Measurements from ENCODE around the gene ATP4A. TPM values are rescaled to one million over a fixed set of nuclear protein-coding genes. Genes with fewer than 3 reads are reported as not detected.

The ATP4A gene
- total RNA-seq, 1 donor from 2014 or later, result not detected

GRCh38 chr19:35549879-35550523, 13.5 kb downstream of the ATP4A start:
- no peak for DNase-seq
- ATAC-seq, result no peak
- Histone ChIP-seq H3K4me3 (no peak overlapping the region), H3K27ac (no peak overlapping the region), H3K36me3 (no peaks in the 10 kb centered on the region), H3K27me3 (no peaks in the 10 kb centered on the region), H3K4me1 (peaks cover 10% of the 10 kb centered on the region), H3K9me3 (no peaks in the 10 kb centered on the region)
- intact Hi-C loops (cut with DNase I), result no loop called here
- TF ChIP-seq, protein P1, sequence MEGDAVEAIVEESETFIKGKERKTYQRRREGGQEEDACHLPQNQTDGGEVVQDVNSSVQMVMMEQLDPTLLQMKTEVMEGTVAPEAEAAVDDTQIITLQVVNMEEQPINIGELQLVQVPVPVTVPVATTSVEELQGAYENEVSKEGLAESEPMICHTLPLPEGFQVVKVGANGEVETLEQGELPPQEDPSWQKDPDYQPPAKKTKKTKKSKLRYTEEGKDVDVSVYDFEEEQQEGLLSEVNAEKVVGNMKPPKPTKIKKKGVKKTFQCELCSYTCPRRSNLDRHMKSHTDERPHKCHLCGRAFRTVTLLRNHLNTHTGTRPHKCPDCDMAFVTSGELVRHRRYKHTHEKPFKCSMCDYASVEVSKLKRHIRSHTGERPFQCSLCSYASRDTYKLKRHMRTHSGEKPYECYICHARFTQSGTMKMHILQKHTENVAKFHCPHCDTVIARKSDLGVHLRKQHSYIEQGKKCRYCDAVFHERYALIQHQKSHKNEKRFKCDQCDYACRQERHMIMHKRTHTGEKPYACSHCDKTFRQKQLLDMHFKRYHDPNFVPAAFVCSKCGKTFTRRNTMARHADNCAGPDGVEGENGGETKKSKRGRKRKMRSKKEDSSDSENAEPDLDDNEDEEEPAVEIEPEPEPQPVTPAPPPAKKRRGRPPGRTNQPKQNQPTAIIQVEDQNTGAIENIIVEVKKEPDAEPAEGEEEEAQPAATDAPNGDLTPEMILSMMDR (IDR thresholded peaks at IDR 0.05), result no peak

DNA sequence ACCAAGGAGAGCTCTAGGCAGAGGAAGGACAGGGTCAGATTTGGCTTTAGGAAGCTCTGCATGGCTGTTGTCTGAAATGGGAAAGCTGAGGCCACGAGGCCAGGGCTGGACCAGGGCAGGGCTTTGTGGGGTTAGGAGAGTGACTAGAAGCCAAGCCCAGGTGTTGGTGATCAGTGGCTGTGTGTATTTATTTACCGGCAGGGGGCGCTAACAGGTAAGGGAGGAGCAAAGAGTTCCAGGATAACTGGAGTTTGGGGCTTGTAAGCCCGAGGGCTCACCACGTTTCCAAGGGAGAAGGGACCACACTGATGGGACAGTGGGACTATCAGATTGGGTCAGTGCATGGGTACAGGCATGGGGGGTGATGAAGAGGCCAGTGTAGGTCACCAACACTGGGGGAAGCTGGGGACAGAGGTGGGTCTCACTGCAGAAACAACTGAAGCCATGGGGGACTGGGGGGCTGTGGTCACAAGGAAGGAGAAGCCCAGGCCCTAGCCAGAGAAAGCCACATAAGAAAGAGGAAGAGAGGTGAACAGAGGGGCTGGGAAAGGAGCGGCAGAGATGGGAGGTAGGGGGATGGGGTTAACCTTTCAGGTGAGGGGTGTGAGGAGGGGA, 14.2 kb downstream of the ATP4A start:
- Histone ChIP-seq H3K27ac (no peak overlapping the region), H3K9me3 (no peaks in the 10 kb centered on the region), H3K36me3 (no peaks in the 10 kb centered on the region), H3K27me3 (no peaks in the 10 kb centered on the region), H3K4me1 (peaks cover 10% of the 10 kb centered on the region), H3K4me3 (no peak overlapping the region)
- TF ChIP-seq, protein P1 (IDR thresholded peaks at IDR 0.05), result peak; percentile 68
- ATAC-seq, result peak; percentile 34
- intact Hi-C loops (cut with DNase I), result no loop called here
- no peak for DNase-seq

DNA sequence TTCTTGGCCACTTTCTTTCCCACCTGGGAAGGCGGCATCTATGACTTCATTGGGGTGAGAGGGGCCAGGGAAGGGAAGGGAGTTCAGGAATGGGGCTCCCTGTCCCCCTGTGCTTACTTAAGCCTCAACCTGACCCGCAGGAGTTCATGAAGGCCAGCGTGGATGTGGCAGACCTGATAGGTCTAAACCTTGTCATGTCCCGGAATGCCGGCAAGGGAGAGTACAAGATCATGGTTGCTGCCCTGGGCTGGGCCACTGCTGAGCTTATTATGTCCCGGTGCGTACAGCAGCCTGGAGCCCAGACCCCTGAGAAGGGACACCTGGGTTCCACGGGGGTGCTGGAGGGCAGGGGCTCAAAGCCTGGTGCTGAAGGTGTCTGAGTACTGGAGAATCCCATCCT, 16.9 kb downstream of the ATP4A start:
- DNase-seq (no peak), ATAC-seq (no peak)
- H3K4me3 ChIP-seq, result peak overlapping the region; percentile 97
- intact Hi-C loops (cut with DNase I), result no loop called here
- H3K36me3 ChIP-seq, result no peaks in the 10 kb centered on the region
- H3K9me3 ChIP-seq, result no peaks in the 10 kb centered on the region
- peaks cover 10% of the 10 kb centered on the region for H3K4me1 ChIP-seq
- no peak overlapping the region for H3K27ac ChIP-seq
- H3K27me3 ChIP-seq, result no peaks in the 10 kb centered on the region
- TF ChIP-seq, protein P1 (IDR thresholded peaks at IDR 0.05), result no peak

GRCh38 chr19:35545855-35546381, 17.5 kb downstream of the ATP4A start:
- peak; percentile 42 for ATAC-seq
- DNase-seq, result peak; percentile 76
- H3K4me1 ChIP-seq, result peaks cover 10% of the 10 kb centered on the region
- no peaks in the 10 kb centered on the region for H3K27me3 ChIP-seq
- TF ChIP-seq, protein P1 (IDR thresholded peaks at IDR 0.05), result no peak
- H3K4me3 ChIP-seq, result peak overlapping the region; percentile 97
- peak overlapping the region; percentile 77 for H3K27ac ChIP-seq
- intact Hi-C loops (cut with DNase I), result no loop called here
- no peaks in the 10 kb centered on the region for H3K36me3 ChIP-seq
- no peaks in the 10 kb centered on the region for H3K9me3 ChIP-seq

DNA sequence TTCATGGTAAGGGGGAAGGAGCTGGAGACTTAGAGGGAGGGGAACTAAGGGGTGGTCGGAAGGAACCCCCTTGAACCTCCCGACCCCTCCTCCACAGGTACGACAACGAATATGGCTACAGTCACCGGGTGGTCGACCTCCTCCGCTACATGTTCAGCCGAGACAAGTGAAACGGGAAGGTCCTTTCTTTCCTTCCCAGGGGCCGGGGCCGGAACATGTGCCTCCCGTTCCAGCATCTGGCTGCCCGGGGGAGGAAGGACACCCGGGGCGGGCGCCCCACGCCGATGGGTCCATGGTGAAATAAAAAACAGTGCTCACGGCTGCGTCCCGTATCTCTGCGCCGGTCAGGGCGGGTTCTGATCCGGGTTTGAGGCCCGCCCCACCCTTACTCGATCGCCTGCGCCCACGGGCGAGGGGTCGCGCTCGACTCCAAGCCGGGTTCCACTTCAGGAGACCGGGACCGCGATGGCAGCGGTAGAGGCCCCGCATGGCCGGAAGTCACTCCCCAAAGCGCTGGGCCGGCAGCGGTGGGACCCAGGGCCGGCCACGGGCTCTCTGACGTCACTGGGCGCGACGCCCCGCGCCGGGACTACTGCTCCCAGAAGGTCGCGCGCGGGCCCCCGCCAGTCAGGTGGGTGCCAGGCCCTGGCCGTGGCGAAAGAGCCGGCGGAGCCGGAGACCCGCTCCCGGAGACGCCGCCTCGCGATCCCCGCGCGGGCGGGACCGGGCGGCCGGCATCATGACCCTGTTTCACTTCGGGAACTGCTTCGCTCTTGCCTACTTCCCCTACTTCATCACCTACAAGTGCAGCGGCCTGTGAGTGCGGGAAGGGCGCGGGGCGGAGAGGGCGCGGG, 18.2 kb downstream of the ATP4A start, which contains the start of gene TMEM147:
Gene TMEM147, plus strand, starts transcription at position 626 of the 854 bp plus-strand sequence. Its CDS starts 114 bp downstream, at position 740.
- Histone ChIP-seq H3K36me3 (no peaks in the 10 kb centered on the region), H3K9me3 (no peaks in the 10 kb centered on the region), H3K4me1 (peaks cover 10% of the 10 kb centered on the region), H3K27ac (peak within 1 kb of the TSS; percentile 77), H3K4me3 (peak within 1 kb of the TSS; percentile 97), H3K27me3 (no peaks in the 10 kb centered on the region)
- intact Hi-C loops (cut with DNase I), result no loop called here
- DNase-seq (peak; percentile 98), ATAC-seq (peak; percentile 97)
- TF ChIP-seq, protein P1 (IDR thresholded peaks at IDR 0.05), result no peak
